GM12878 (cell line): Measurements from ENCODE around the gene ALX1.

Experiments used
- CTCF ChIP-seq, 3 experiments: IDR thresholded peaks in 2 of 3; conservative IDR thresholded peaks in 1 of 3; 2 replicates each; pipeline ENCODE4 v1.5.1; 2011; ENCODE audit warnings: low read depth in 3 of 3, low read length in 3 of 3, mild to moderate bottlenecking in 3 of 3, control low read depth in 2 of 3, moderate library complexity in 2 of 3, inconsistent platforms in 1 of 3, mixed read lengths in 1 of 3; ENCODE audit not compliant: control insufficient read depth in 2 of 3, insufficient read depth in 1 of 3; ENCODE audit errors: extremely low read depth in 1 of 3
- EP300 ChIP-seq, 2 experiments: fragments of 150-350 bp in 1 of 2; IDR thresholded peaks; 2 replicates each; pipeline ENCODE4 v1.6.1; 2011 to 2012; ENCODE audit warnings: low read depth in 2 of 2, low read length in 2 of 2, borderline replicate concordance in 1 of 2, improper control_type of control experiment in 1 of 2, inconsistent platforms in 1 of 2; ENCODE audit not compliant: control insufficient read depth in 1 of 2
- MAX ChIP-seq: IDR thresholded peaks from 2 replicates; pipeline ENCODE4 v1.6.1; 2012; ENCODE audit warnings: low read depth, low read length, improper control_type of control experiment
- MEF2A ChIP-seq: IDR thresholded peaks from 2 replicates; pipeline ENCODE4 v1.6.1; 2011; ENCODE audit warnings: low read depth, mild to moderate bottlenecking, low read length, moderate library complexity; ENCODE audit not compliant: insufficient read depth
- POLR2A ChIP-seq: IDR thresholded peaks from 2 replicates; pipeline ENCODE4 v1.6.1; 2011; ENCODE audit warnings: low read depth, mild to moderate bottlenecking, low read length
- RBBP5 ChIP-seq: fragments of 200-600 bp; sonication (generic); conservative IDR thresholded peaks from 2 replicates; pipeline ENCODE4 v1.6.1; 2016
- TARDBP ChIP-seq: IDR thresholded peaks from 2 replicates; pipeline ENCODE4 v1.6.1; 2016; ENCODE audit warnings: borderline replicate concordance

GRCh38 chr12:85244561-85244960 lies 35.5 kb upstream of the ALX1 start:
- TF ChIP-seq TARDBP (no peak), RBBP5 (no peak), EP300 (IDR thresholded peaks at IDR 0.05; ENCODE audit: borderline replicate concordance in 1 of 2, control insufficient read depth in 1 of 2, low read depth in 2 of 2, low read length in 2 of 2) (no peak), MEF2A (no peak), CTCF (IDR thresholded peaks at IDR 0.05 in 2 of 3, conservative IDR thresholded peaks at IDR 0.05 in 1 of 3; ENCODE audit: control insufficient read depth in 2 of 3, extremely low read depth in 1 of 3, insufficient read depth in 1 of 3, low read depth in 3 of 3, low read length in 3 of 3) (no peak), MAX (no peak), POLR2A (no peak)
